IPS DF 6.9 (cell line): ENCODE results near the gene CALM3.

Experiments
- DNase-seq: peaks from one replicate; pipeline ENCODE4 v3.0.0-alpha.2; 2013; ENCODE audit warnings: low read depth, low spot score
- H3K27ac ChIP-seq: one replicate; pipeline ENCODE4 v1.5.1; 2013; ENCODE audit warnings: low read length, control low read depth
- H3K27me3 ChIP-seq: 2 replicates; pipeline ENCODE4 v1.6.1; 2013; ENCODE audit warnings: mild to moderate bottlenecking, low read length; ENCODE audit not compliant: control insufficient read depth, insufficient read depth
- H3K36me3 ChIP-seq: 2 replicates; pipeline ENCODE4 v1.6.1; 2013; ENCODE audit warnings: low read length; ENCODE audit not compliant: control insufficient read depth, insufficient read depth
- H3K4me1 ChIP-seq: 2 replicates; pipeline ENCODE4 v1.6.1; 2013; ENCODE audit warnings: low read length; ENCODE audit not compliant: control insufficient read depth, insufficient read depth
- H3K4me3 ChIP-seq: 2 replicates; pipeline ENCODE4 v1.5.1; 2013; ENCODE audit warnings: mild to moderate bottlenecking, low read length
- H3K9me3 ChIP-seq: 2 replicates; pipeline ENCODE4 v1.6.1; 2013; ENCODE audit warnings: low read length, inconsistent platforms; ENCODE audit not compliant: control insufficient read depth, insufficient read depth
- WGBS: extraction: QIAGEN DNeasy Blood & Tissue Kit; methylation state at CpG from one replicate; pipeline ENCODE4 v1.1.7; 2013; ENCODE audit warnings: mixed read lengths, missing lambda C conversion rate; ENCODE audit not compliant: insufficient read length, insufficient coverage; 5-methylcytosine and 5-hydroxymethylcytosine counted together

Gene CALM3

GRCh38 chr19:46616631-46617322 lies 15.6 kb downstream of the CALM3 start:
- no peak overlapping the region for H3K27ac ChIP-seq

DNA sequence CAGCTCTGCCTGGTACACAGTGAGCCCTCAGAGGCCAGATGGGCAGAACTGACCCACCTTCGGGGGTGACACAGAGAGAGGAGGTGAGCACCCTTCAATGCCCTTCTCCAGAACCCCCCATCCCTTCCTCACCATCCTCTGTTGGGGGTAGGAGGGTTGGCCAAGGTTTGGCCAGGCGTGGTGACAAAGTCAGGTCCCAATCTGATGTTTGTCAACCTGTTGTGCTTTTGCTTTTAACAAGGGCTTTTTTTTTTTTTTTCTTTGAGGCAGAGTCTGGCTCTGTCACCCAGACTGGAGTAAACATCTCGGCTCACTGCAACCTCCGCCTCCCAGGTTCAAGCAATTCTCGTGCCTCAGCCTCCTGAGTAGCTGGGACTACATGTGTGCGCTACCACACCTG lies 16.5 kb downstream of the CALM3 start:
- H3K4me1 ChIP-seq: no peaks in the 10 kb centered on the region
- WGBS: no CpG with 5 or more reads among the region's 6 CpGs
- DNase-seq: no peak
- no peaks in the 10 kb centered on the region for H3K27me3 ChIP-seq
- no peaks in the 10 kb centered on the region for H3K9me3 ChIP-seq
- H3K36me3 ChIP-seq: no peaks in the 10 kb centered on the region
- H3K4me3 ChIP-seq: no peak overlapping the region
- no peak overlapping the region for H3K27ac ChIP-seq

More at GRCh38 chr19:46616631-46617322, 15.6 kb downstream of the CALM3 start:
- Histone ChIP-seq H3K4me3 (no peak overlapping the region), H3K36me3 (no peaks in the 10 kb centered on the region), H3K4me1 (no peaks in the 10 kb centered on the region), H3K27me3 (no peaks in the 10 kb centered on the region), H3K9me3 (no peaks in the 10 kb centered on the region)
- DNase-seq: no peak
- no CpG with 5 or more reads among the region's 17 CpGs for WGBS

DNA sequence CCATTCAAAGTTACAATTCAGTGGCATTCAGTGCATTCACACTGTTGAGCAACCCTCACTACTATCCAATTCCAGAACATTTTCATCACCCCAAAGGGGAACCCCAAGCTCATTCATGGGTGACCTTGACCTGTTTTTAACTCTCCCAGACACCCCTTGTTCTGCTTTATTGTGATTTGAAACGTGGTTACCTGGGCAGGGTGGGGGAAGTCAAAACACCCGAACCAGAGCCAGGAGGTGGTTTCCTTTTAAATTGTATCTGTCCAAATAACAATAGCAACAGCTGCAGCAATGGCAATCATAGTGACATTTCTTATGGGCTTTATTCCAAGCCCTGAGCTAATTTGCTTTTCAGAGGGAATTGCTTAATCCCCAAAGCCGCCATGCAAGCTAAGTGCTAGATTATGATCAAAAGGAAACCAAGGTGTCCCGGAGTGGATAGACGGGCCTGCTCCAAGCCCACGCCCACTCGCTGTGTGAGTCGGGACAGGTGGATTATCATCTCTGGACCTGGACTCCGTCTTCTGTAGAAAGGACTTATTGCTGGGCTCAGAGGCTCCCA lies 17.6 kb downstream of the CALM3 start:
- no peaks in the 10 kb centered on the region for H3K4me1 ChIP-seq
- no peaks in the 10 kb centered on the region for H3K9me3 ChIP-seq
- no peaks in the 10 kb centered on the region for H3K27me3 ChIP-seq
- DNase-seq: no peak
- H3K27ac ChIP-seq: no peak overlapping the region
- no peaks in the 10 kb centered on the region for H3K36me3 ChIP-seq
- no peak overlapping the region for H3K4me3 ChIP-seq
- WGBS: no CpG with 5 or more reads among the region's 9 CpGs

DNA sequence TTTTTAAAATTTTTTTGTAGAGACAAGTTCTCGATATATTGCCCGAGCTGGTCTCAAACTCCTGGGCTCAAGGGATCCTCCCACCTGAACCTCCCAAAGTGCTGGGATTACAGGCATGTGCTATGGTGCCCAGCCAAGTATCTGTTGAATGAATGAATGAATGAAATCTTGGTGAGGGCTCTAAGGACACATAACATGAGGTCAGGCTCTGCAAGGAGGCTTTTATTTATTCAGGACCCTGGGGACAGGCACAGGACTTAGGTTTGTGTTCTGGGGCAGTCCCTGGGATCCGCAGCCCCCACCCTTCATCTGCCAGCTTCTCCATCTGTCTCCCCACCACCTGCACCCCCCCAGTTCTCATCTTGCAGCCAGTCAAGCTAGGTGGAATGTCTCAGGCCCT lies 19.1 kb downstream of the CALM3 start:
- H3K4me3 ChIP-seq: no peak overlapping the region
- H3K27me3 ChIP-seq: no peaks in the 10 kb centered on the region
- WGBS: no CpG with 5 or more reads among the region's 3 CpGs
- no peak overlapping the region for H3K27ac ChIP-seq
- no peak for DNase-seq
- H3K9me3 ChIP-seq: no peaks in the 10 kb centered on the region
- no peaks in the 10 kb centered on the region for H3K36me3 ChIP-seq
- H3K4me1 ChIP-seq: no peaks in the 10 kb centered on the region

DNA sequence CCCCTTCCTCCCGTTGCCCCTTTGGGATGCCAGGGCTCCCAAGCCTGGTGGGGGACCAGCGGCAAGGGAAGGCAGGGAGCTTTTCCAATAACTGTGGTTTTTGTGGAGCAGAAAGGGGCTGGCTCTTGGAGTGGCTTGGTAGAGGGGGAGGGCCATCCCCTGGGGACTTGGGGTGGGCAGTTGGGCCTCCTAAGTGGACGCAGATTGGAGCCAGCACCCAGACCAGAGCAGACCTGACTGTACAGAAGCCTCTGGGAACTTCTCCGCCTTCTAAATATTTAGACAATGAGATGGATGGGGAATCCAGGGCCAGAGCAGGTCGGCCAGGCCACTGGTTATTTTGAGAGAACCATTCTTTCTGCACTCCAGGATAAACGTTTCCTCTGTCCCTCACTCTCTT lies 19.6 kb downstream of the CALM3 start:
- no peaks in the 10 kb centered on the region for H3K36me3 ChIP-seq
- no peaks in the 10 kb centered on the region for H3K27me3 ChIP-seq
- no peak for DNase-seq
- H3K4me1 ChIP-seq: no peaks in the 10 kb centered on the region
- H3K27ac ChIP-seq: no peak overlapping the region
- no peaks in the 10 kb centered on the region for H3K9me3 ChIP-seq
- whole genome bisulfite sequencing: no CpG with 5 or more reads among the region's 6 CpGs
- no peak overlapping the region for H3K4me3 ChIP-seq

- Histone ChIP-seq H3K36me3 (no peaks in the 10 kb centered on the region), H3K27me3 (no peaks in the 10 kb centered on the region), H3K27ac (no peak overlapping the region), H3K9me3 (no peaks in the 10 kb centered on the region), H3K4me3 (no peak overlapping the region), H3K4me1 (no peaks in the 10 kb centered on the region)
- no peak for DNase-seq
- no CpG with 5 or more reads among the region's 32 CpGs for WGBS
Observed at GRCh38 chr19:46621191-46622117, 20.3 kb downstream of the CALM3 start.

- Histone ChIP-seq H3K4me1 (no peaks in the 10 kb centered on the region), H3K27ac (no peak overlapping the region), H3K4me3 (no peak overlapping the region), H3K36me3 (no peaks in the 10 kb centered on the region), H3K27me3 (no peaks in the 10 kb centered on the region), H3K9me3 (no peaks in the 10 kb centered on the region)
- WGBS: no CpG with 5 or more reads among the region's 7 CpGs
- no peak for DNase-seq
Observed at GRCh38 chr19:46622118-46622446, 21.0 kb downstream of the CALM3 start.

DNA sequence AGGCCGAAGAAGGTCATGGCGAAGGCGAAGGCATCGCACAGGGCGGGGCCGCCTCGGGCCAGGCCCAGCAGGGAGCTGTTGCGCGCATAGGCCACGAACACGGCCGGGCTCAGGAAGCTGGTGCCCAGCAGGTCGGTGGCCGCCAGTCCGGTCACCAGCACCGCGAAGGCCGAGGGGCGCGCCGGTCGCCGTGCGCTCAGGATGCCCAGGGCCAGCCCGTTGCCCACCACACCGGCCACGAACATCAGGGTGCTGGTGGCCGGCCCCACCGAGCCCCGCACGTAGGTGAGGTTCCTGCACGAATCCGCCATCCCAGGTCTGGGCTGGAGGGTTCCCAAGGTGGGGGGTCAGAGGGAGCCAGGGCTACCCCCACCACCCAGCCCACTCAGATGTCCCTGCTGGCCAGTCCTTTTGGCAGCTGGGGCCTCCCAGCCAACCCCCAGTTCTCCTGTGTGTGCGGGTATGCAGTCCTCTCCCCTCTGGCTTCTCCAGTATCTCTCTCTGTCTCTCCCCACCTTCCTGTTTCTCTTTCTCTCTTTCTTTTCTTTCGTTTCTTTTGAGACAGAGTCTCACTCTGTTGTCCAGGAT lies 22.9 kb downstream of the CALM3 start:
- no peak for DNase-seq
- no CpG with 5 or more reads among the region's 35 CpGs for whole genome bisulfite sequencing
- Histone ChIP-seq H3K27ac (no peak overlapping the region), H3K4me3 (no peak overlapping the region), H3K27me3 (no peaks in the 10 kb centered on the region), H3K36me3 (no peaks in the 10 kb centered on the region), H3K4me1 (no peaks in the 10 kb centered on the region), H3K9me3 (no peaks in the 10 kb centered on the region)

DNA sequence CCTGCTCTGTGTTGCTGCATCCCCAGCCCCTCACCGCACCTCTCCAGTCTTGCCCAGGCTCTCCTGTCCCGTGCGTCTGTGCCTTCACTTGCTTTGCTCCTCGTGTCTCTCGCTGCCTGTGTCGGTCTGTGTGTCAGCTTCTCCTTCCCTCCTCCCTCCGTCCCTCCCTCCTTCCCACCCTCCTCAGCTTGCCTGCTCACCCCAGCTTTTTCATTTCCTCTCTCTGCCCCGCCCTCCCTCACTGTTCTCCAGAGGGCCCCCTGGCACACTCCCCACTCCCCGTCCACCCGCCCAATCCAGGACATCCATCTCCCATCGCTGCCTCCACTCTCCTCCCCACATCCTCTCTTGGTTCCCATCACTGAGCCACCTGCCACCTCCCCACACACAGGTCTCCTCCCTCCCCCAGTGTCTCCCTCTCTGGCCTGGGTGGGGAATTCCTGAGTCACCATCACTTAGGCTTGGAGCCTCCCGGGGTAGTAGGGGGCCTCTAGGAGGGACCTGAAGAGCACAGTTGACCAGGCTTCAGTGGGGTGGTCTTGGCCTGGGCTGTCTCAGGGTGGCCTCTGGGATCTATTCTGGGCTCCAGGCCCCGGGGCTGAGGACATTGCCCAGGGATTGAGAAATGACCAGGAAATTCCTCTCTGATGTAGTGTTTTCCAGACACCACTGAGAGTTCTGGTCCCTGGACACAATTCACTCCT lies 24.0 kb downstream of the CALM3 start, which contains the start of gene PTGIR:
PTGIR (minus strand) TSS at position 132 of the 704 bp plus-strand sequence. CDS start 864 bp downstream, outside the sequence.
- Histone ChIP-seq H3K27me3 (no peaks in the 10 kb centered on the region), H3K27ac (no peak within 1 kb of the TSS), H3K36me3 (no peaks in the 10 kb centered on the region), H3K4me3 (no peak within 1 kb of the TSS), H3K4me1 (no peaks in the 10 kb centered on the region), H3K9me3 (no peaks in the 10 kb centered on the region)
- no CpG with 5 or more reads among the region's 13 CpGs for WGBS
- no peak for DNase-seq

DNA sequence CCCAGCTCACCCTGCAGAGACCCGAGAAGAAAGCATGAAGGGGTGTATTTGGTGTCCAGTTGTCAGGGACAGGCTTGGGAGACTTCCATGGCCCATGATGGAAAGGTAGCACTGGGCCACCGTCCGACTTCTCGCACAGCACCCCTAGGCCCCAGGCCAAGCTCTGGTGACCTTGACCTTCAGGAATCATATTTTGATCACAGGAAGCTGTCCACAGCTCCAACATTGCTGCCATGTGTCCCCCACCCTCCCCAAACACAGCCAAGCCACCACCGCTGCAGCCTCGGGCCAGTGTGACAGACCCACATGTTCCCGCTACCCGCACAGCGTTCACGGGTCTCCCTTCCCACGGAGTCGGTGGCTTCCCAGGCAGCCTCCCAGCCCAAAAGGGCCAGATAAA lies 24.6 kb downstream of the CALM3 start:
- no peak overlapping the region for H3K4me3 ChIP-seq
- no peaks in the 10 kb centered on the region for H3K9me3 ChIP-seq
- DNase-seq: no peak
- WGBS: no CpG with 5 or more reads among the region's 12 CpGs
- H3K36me3 ChIP-seq: no peaks in the 10 kb centered on the region
- no peak overlapping the region for H3K27ac ChIP-seq
- no peaks in the 10 kb centered on the region for H3K27me3 ChIP-seq
- peaks cover 2% of the 10 kb centered on the region for H3K4me1 ChIP-seq
